ENCODE results near the gene GRIN1.

GRIN1 gene

DNA sequence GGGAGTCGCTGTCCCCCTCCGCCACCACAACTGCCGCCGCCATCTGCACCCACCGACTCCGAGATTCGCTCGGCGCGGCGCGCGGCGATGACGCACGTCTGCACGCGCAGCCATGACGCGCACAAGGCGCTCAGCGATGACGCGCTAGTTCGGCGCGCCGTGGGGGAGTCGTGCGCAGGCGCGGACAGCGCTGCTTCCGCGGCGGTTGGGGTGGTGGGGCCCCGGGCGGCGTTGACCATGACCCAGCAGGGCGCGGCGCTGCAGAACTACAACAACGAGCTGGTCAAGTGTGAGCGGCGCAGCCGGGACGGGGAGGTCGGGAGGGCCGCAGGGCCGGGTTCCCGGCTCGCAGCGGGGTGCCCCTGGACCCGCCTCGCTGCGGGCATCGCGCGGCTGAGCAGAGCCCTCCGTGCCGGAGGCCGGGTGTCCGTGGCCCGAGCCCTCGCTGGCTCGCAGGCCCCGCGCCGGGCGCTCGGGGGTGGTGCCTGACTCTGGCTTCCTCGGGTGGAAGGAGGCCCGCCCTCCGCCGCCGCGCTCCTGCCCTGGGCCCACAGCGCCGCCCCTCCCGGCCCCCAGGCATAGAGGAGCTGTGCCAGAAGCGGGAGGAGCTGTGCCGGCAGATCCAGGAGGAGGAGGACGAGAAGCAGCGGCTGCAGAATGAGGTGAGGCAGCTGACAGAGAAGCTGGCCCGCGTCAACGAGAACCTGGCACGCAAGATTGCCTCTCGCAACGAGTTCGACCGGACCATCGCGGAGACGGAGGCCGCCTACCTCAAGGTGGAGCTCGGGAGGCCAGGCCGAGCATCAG lies 49.7 kb downstream of the GRIN1 start, which contains the start of the genes ANAPC2 and SSNA1 (continued):
- TF ChIP-seq, protein P1, sequence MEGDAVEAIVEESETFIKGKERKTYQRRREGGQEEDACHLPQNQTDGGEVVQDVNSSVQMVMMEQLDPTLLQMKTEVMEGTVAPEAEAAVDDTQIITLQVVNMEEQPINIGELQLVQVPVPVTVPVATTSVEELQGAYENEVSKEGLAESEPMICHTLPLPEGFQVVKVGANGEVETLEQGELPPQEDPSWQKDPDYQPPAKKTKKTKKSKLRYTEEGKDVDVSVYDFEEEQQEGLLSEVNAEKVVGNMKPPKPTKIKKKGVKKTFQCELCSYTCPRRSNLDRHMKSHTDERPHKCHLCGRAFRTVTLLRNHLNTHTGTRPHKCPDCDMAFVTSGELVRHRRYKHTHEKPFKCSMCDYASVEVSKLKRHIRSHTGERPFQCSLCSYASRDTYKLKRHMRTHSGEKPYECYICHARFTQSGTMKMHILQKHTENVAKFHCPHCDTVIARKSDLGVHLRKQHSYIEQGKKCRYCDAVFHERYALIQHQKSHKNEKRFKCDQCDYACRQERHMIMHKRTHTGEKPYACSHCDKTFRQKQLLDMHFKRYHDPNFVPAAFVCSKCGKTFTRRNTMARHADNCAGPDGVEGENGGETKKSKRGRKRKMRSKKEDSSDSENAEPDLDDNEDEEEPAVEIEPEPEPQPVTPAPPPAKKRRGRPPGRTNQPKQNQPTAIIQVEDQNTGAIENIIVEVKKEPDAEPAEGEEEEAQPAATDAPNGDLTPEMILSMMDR (tag by site-specific recombination; IDR thresholded peaks at IDR 0.05) = peak; percentile 100
- TF ChIP-seq ZBTB48 (tag by site-specific recombination; IDR thresholded peaks at IDR 0.05) = peak; percentile 54; the same call in 1 of the 2 replicates
- TF ChIP-seq, protein P2, sequence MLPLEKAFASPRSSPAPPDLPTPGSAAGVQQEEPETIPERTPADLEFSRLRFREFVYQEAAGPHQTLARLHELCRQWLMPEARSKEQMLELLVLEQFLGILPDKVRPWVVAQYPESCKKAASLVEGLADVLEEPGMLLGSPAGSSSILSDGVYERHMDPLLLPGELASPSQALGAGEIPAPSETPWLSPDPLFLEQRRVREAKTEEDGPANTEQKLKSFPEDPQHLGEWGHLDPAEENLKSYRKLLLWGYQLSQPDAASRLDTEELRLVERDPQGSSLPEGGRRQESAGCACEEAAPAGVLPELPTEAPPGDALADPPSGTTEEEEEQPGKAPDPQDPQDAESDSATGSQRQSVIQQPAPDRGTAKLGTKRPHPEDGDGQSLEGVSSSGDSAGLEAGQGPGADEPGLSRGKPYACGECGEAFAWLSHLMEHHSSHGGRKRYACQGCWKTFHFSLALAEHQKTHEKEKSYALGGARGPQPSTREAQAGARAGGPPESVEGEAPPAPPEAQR (tag by site-specific recombination; IDR thresholded peaks at IDR 0.05) = peak; percentile 52; the same call in 1 of the 2 replicates
- no peak for TF ChIP-seq ZNF175 (tag by site-specific recombination; IDR thresholded peaks at IDR 0.05)
- TF ChIP-seq, protein P3, sequence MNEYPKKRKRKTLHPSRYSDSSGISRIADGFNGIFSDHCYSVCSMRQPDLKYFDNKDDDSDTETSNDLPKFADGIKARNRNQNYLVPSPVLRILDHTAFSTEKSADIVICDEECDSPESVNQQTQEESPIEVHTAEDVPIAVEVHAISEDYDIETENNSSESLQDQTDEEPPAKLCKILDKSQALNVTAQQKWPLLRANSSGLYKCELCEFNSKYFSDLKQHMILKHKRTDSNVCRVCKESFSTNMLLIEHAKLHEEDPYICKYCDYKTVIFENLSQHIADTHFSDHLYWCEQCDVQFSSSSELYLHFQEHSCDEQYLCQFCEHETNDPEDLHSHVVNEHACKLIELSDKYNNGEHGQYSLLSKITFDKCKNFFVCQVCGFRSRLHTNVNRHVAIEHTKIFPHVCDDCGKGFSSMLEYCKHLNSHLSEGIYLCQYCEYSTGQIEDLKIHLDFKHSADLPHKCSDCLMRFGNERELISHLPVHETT (tag by site-specific recombination; IDR thresholded peaks at IDR 0.05) = peak; percentile 92; the same call in 1 of the 2 replicates
- no peak for TF ChIP-seq ZBTB1 (tag by site-specific recombination; IDR thresholded peaks at IDR 0.05)
- TF ChIP-seq OVOL3 (tag by site-specific recombination; IDR thresholded peaks at IDR 0.05) = 0 out of 2 replicates have a peak, but pooled peaks have one; percentile 9
- TF ChIP-seq KLF10 (tag by site-specific recombination; IDR thresholded peaks at IDR 0.05) = peak; percentile 83; the same call in 1 of the 2 replicates
- peak; percentile 73 for TF ChIP-seq ZSCAN30 (tag by site-specific recombination; IDR thresholded peaks at IDR 0.05)
- TF ChIP-seq, protein P4, sequence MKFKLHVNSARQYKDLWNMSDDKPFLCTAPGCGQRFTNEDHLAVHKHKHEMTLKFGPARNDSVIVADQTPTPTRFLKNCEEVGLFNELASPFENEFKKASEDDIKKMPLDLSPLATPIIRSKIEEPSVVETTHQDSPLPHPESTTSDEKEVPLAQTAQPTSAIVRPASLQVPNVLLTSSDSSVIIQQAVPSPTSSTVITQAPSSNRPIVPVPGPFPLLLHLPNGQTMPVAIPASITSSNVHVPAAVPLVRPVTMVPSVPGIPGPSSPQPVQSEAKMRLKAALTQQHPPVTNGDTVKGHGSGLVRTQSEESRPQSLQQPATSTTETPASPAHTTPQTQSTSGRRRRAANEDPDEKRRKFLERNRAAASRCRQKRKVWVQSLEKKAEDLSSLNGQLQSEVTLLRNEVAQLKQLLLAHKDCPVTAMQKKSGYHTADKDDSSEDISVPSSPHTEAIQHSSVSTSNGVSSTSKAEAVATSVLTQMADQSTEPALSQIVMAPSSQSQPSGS (tag by site-specific recombination; IDR thresholded peaks at IDR 0.05; ENCODE audit: low read depth) = peak; percentile 90
- peak; percentile 99 for TF ChIP-seq ZNF341 (tag by site-specific recombination; IDR thresholded peaks at IDR 0.05; ENCODE audit: low read depth)
- TF ChIP-seq GLIS2 (tag by site-specific recombination; IDR thresholded peaks at IDR 0.05) = peak; percentile 82
- peak; percentile 78 for TF ChIP-seq ZNF843 (tag by site-specific recombination; IDR thresholded peaks at IDR 0.05)
- TF ChIP-seq, protein P5, sequence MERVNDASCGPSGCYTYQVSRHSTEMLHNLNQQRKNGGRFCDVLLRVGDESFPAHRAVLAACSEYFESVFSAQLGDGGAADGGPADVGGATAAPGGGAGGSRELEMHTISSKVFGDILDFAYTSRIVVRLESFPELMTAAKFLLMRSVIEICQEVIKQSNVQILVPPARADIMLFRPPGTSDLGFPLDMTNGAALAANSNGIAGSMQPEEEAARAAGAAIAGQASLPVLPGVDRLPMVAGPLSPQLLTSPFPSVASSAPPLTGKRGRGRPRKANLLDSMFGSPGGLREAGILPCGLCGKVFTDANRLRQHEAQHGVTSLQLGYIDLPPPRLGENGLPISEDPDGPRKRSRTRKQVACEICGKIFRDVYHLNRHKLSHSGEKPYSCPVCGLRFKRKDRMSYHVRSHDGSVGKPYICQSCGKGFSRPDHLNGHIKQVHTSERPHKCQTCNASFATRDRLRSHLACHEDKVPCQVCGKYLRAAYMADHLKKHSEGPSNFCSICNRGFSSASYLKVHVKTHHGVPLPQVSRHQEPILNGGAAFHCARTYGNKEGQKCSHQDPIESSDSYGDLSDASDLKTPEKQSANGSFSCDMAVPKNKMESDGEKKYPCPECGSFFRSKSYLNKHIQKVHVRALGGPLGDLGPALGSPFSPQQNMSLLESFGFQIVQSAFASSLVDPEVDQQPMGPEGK (tag by site-specific recombination; IDR thresholded peaks at IDR 0.05) = peak; percentile 87
- peak; percentile 90 for TF ChIP-seq ZNF324 (tag by site-specific recombination; IDR thresholded peaks at IDR 0.05)
- peak; percentile 11; the same call in 1 of the 2 replicates for TF ChIP-seq KLF9 (tag by site-specific recombination; IDR thresholded peaks at IDR 0.05; ENCODE audit: low read depth)
- no peak for TF ChIP-seq ZNF791 (tag by site-specific recombination; IDR thresholded peaks at IDR 0.05)
- TF ChIP-seq ZNF335 (tag by site-specific recombination; conservative IDR thresholded peaks at IDR 0.05) = peak; percentile 88
- peak; percentile 80 for TF ChIP-seq ZNF660 (tag by site-specific recombination; IDR thresholded peaks at IDR 0.05)
- peak; percentile 34 for TF ChIP-seq ZIC2 (tag by site-specific recombination; IDR thresholded peaks at IDR 0.05)
- TF ChIP-seq ZNF146 (tag by site-specific recombination; IDR thresholded peaks at IDR 0.05) = peak; percentile 81
- TF ChIP-seq OSR2 (tag by site-specific recombination; IDR thresholded peaks at IDR 0.05) = peak; percentile 60
- TF ChIP-seq ZFP37 (tag by site-specific recombination; IDR thresholded peaks at IDR 0.05) = 0 out of 2 replicates have a peak, but pooled peaks have one; percentile 5
- 0 out of 2 replicates have a peak, but pooled peaks have one; percentile 31 for TF ChIP-seq EGR2 (tag by site-specific recombination; IDR thresholded peaks at IDR 0.05; ENCODE audit: low read depth)
- TF ChIP-seq, protein P6, sequence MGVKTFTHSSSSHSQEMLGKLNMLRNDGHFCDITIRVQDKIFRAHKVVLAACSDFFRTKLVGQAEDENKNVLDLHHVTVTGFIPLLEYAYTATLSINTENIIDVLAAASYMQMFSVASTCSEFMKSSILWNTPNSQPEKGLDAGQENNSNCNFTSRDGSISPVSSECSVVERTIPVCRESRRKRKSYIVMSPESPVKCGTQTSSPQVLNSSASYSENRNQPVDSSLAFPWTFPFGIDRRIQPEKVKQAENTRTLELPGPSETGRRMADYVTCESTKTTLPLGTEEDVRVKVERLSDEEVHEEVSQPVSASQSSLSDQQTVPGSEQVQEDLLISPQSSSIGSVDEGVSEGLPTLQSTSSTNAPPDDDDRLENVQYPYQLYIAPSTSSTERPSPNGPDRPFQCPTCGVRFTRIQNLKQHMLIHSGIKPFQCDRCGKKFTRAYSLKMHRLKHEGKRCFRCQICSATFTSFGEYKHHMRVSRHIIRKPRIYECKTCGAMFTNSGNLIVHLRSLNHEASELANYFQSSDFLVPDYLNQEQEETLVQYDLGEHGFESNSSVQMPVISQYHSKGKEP (tag by site-specific recombination; IDR thresholded peaks at IDR 0.05) = peak; percentile 23; the same call in 1 of the 2 replicates

Measured in HEK293 (cell line).